ENCODE results near the gene MMP10. TPM values are rescaled to one million over a fixed set of nuclear protein-coding genes. Genes with fewer than 3 reads are reported as not detected.
A peak's percentile ranks its signal among the peaks of the same experiment; 100 is the strongest.

Gene MMP10
- total RNA-seq, 1 experiment from 2014 or later, result not detected

DNA sequence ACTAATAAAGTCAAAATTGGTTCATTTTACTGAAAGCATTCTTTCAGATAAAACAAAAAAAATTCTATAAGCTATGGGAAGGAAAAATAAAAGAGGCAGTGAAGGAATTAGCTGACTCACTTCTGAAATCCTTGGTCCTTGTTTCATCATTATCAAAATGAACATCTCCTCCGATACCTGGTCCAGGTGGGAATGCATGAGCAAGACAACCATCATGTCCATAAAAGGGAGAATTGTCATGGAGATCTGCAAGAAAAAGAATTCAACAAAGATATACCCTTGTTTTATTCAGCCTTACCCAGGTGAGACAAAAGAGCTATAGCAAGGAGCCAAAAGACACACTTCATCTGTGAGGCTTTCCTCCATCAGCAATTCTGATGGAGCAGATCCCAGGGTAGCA lies 27.2 kb downstream of the MMP10 start:
- peaks cover 5% of the 10 kb centered on the region; the same call in 1 of the 2 replicates for H3K36me3 Mint-ChIP-seq
- H3K4me1 Mint-ChIP-seq, result peaks cover 31% of the 10 kb centered on the region
- ATAC-seq, result no peak
- CTCF ChIA-PET, result interaction anchor here (1.3 kb wide), 1 partner anchor 27 kb away, joined by 3 read pairs; the partner anchor contains the start of gene MMP10
- no peaks in the 10 kb centered on the region; the same call in 1 of the 2 replicates for H3K27me3 Mint-ChIP-seq (ENCODE audit: low read depth)
- TF ChIP-seq ERG (CRISPR knock-in tag; IDR thresholded peaks at IDR 0.05) (no peak), E2F1 (CRISPR knock-in tag; IDR thresholded peaks at IDR 0.05) (no peak), TEAD4 (CRISPR knock-in tag; IDR thresholded peaks at IDR 0.05) (no peak), JAZF1 (CRISPR knock-in tag; IDR thresholded peaks at IDR 0.05) (no peak), NR2C2 (CRISPR knock-in tag; IDR thresholded peaks at IDR 0.05) (no peak), FOXK1 (CRISPR knock-in tag; IDR thresholded peaks at IDR 0.05) (no peak), TCF7 (CRISPR knock-in tag; IDR thresholded peaks at IDR 0.05; ENCODE audit: low read depth) (no peak)
- TF ChIP-seq, protein P1, sequence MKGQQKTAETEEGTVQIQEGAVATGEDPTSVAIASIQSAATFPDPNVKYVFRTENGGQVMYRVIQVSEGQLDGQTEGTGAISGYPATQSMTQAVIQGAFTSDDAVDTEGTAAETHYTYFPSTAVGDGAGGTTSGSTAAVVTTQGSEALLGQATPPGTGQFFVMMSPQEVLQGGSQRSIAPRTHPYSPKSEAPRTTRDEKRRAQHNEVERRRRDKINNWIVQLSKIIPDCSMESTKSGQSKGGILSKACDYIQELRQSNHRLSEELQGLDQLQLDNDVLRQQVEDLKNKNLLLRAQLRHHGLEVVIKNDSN (CRISPR knock-in tag; IDR thresholded peaks at IDR 0.05), result no peak
- TF ChIP-seq, protein P2, sequence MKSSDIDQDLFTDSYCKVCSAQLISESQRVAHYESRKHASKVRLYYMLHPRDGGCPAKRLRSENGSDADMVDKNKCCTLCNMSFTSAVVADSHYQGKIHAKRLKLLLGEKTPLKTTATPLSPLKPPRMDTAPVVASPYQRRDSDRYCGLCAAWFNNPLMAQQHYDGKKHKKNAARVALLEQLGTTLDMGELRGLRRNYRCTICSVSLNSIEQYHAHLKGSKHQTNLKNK (CRISPR knock-in tag; IDR thresholded peaks at IDR 0.05), result no peak
- no peak overlapping the region; the same call in 1 of the 2 replicates for H3K27ac Mint-ChIP-seq
- POLR2A ChIA-PET, result no interaction called here
- no peak for DNase-seq (ENCODE audit: low spot score)
- H3K4me3 Mint-ChIP-seq, result no peak overlapping the region
- H3K9me3 Mint-ChIP-seq, result peaks cover 7% of the 10 kb centered on the region

- 0 out of 2 replicates have a peak overlapping the region, but pooled peaks have one; percentile 30 for H3K27ac Mint-ChIP-seq
- peaks cover 15% of the 10 kb centered on the region for H3K9me3 Mint-ChIP-seq
- TF ChIP-seq ZNF423 (CRISPR knock-in tag; IDR thresholded peaks at IDR 0.05), result no peak
- no peak for TF ChIP-seq SMAD3 (CRISPR knock-in tag; IDR thresholded peaks at IDR 0.05; ENCODE audit: borderline replicate concordance)
- TF ChIP-seq EMX1 (CRISPR knock-in tag; IDR thresholded peaks at IDR 0.05), result 0 out of 2 replicates have a peak, but pooled peaks have one; percentile 36
- H3K4me1 Mint-ChIP-seq, result peaks cover 42% of the 10 kb centered on the region
- DNase-seq (ENCODE audit: low spot score) (no peak), ATAC-seq (peak; percentile 85)
- ChIA-PET POLR2A (no interaction called here), CTCF (interaction anchor here (1.3 kb wide), 1 partner anchor 29 kb away, joined by 3 read pairs; the partner anchor contains the start of gene MMP10)
- H3K4me3 Mint-ChIP-seq, result no peak overlapping the region
- no peaks in the 10 kb centered on the region; the same call in 1 of the 2 replicates for H3K27me3 Mint-ChIP-seq (ENCODE audit: low read depth)
- H3K36me3 Mint-ChIP-seq, result peaks cover 7% of the 10 kb centered on the region
Measured at GRCh38 chr11:102751673-102752072, 28.8 kb downstream of the MMP10 start.

DNA sequence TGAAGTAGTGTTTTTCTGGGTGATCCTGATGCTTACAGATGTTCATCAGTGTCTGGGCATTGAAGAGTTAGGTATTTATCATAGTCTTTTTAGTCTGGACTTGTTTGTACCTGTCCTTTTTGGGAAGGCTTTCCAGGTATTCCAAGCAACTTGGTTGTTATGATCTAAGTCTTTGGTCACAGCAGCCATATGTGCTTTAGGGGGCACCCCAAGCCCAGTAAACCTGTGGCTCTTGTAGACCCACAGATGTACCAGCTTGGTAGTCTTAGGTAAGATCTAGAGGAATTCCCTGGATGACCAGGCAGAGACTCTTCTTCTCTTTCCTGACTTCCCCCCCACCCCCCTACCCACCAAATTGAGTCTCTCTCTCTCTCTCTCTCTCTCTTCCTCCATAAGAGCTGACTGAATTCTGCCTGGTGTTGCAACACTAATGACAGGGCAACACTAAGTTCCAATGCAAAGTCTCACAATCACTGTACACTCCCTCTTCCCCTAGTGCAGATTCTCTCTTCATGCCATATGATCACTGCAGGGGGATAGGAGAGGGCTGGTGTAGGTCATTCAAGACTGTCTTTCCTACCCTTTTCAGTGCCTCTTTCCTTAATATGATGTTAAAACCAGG lies 31.2 kb downstream of the MMP10 start:
- Mint-ChIP-seq H3K27ac (no peak overlapping the region), H3K27me3 (ENCODE audit: low read depth) (no peaks in the 10 kb centered on the region), H3K4me3 (no peak overlapping the region), H3K9me3 (peaks cover 22% of the 10 kb centered on the region), H3K36me3 (peaks cover 8% of the 10 kb centered on the region), H3K4me1 (peaks cover 42% of the 10 kb centered on the region)
- no peak for DNase-seq (ENCODE audit: low spot score)
- ChIA-PET POLR2A (no interaction called here), CTCF (no interaction called here)
- peak; percentile 41 for ATAC-seq
- no peak for TF ChIP-seq CBFB (CRISPR knock-in tag; IDR thresholded peaks at IDR 0.05; ENCODE audit: low read depth)
- no peak for TF ChIP-seq JUN (CRISPR knock-in tag; IDR thresholded peaks at IDR 0.05)
- no peak for TF ChIP-seq RELA (CRISPR knock-in tag; IDR thresholded peaks at IDR 0.05; ENCODE audit: borderline replicate concordance)
- no peak for TF ChIP-seq NR2C2 (CRISPR knock-in tag; IDR thresholded peaks at IDR 0.05)
- no peak for TF ChIP-seq NFE2L1 (CRISPR knock-in tag; IDR thresholded peaks at IDR 0.05)
- TF ChIP-seq ZBTB21 (CRISPR knock-in tag; IDR thresholded peaks at IDR 0.05; ENCODE audit: borderline replicate concordance), result no peak
- TF ChIP-seq AFF4 (CRISPR knock-in tag; IDR thresholded peaks at IDR 0.05; ENCODE audit: borderline replicate concordance), result no peak
- TF ChIP-seq NR3C1 (CRISPR knock-in tag; conservative IDR thresholded peaks at IDR 0.05; ENCODE audit: low read depth), result no peak
- no peak for TF ChIP-seq PRDM15 (CRISPR knock-in tag; IDR thresholded peaks at IDR 0.05)

Data from WTC11 (cell line).